Uterine smooth muscle cell (primary cell): ENCODE results near the gene FSCB. TPM values are rescaled to one million over a fixed set of nuclear protein-coding genes. Genes with fewer than 3 reads are reported as not detected.

Source experiments
- total RNA-seq: library from RNA; depleted of rRNA; stranded (reverse); fragments of >200 nt; gene quantifications from 2 replicates; pipeline ENCODE4 v1.2.3, GENCODE V29; 2014

FSCB gene, protein sequence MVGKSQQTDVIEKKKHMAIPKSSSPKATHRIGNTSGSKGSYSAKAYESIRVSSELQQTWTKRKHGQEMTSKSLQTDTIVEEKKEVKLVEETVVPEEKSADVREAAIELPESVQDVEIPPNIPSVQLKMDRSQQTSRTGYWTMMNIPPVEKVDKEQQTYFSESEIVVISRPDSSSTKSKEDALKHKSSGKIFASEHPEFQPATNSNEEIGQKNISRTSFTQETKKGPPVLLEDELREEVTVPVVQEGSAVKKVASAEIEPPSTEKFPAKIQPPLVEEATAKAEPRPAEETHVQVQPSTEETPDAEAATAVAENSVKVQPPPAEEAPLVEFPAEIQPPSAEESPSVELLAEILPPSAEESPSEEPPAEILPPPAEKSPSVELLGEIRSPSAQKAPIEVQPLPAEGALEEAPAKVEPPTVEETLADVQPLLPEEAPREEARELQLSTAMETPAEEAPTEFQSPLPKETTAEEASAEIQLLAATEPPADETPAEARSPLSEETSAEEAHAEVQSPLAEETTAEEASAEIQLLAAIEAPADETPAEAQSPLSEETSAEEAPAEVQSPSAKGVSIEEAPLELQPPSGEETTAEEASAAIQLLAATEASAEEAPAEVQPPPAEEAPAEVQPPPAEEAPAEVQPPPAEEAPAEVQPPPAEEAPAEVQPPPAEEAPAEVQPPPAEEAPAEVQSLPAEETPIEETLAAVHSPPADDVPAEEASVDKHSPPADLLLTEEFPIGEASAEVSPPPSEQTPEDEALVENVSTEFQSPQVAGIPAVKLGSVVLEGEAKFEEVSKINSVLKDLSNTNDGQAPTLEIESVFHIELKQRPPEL
- total RNA-seq, result 0.12 TPM in 1 of 2 replicates, not detected in the other

GRCh38 chr14:44507183-44507582 lies at the start of gene FSCB:
Gene FSCB, minus strand, starts transcription at chr14:44507283. Its CDS starts 296 bp downstream, at chr14:44506987.

